H9 (cell line): ENCODE results near the gene SNX11. TPM values are rescaled to one million over a fixed set of nuclear protein-coding genes. Genes with fewer than 3 reads are reported as not detected.
A peak's percentile ranks its signal among the peaks of the same experiment; 100 is the strongest.

ENCODE experiments used
- DNase-seq: peaks from one replicate; pipeline ENCODE4 v3.0.0-alpha.2; 2017
- H2AFZ ChIP-seq: one replicate; pipeline ENCODE4 v1.6.1; 2013; ENCODE audit warnings: mild to moderate bottlenecking, low read length, control low read depth, moderate library complexity
- H2AK5ac ChIP-seq: 2 replicates; pipeline ENCODE4 v1.6.1; 2013; ENCODE audit warnings: low read length, control low read depth, mixed read lengths; ENCODE audit not compliant: insufficient read length
- H2BK120ac ChIP-seq: one replicate; pipeline ENCODE4 v1.6.1; 2013; ENCODE audit warnings: low read depth, mild to moderate bottlenecking, low read length, control low read depth, inconsistent platforms; ENCODE audit not compliant: poor library complexity, severe bottlenecking
- H2BK12ac ChIP-seq: 2 replicates; pipeline ENCODE4 v1.6.1; 2013; ENCODE audit warnings: low read length, control low read depth, mixed read lengths, low read depth; ENCODE audit not compliant: insufficient read length
- H2BK15ac ChIP-seq: 2 replicates; pipeline ENCODE4 v1.6.1; 2013; ENCODE audit warnings: low read depth, low read length, control low read depth
- H2BK20ac ChIP-seq: one replicate; pipeline ENCODE4 v1.6.1; 2013; ENCODE audit warnings: low read depth, mild to moderate bottlenecking, low read length, control low read depth, inconsistent platforms; ENCODE audit not compliant: poor library complexity, severe bottlenecking
- H2BK5ac ChIP-seq: 2 replicates; pipeline ENCODE4 v1.6.1; 2013; ENCODE audit warnings: low read length, control low read depth, mixed read lengths; ENCODE audit not compliant: insufficient read length
- H3K14ac ChIP-seq: 2 replicates; pipeline ENCODE4 v1.6.1; 2013; ENCODE audit warnings: low read length, control low read depth; ENCODE audit not compliant: insufficient read depth
- H3K18ac ChIP-seq: 2 replicates; pipeline ENCODE4 v1.6.1; 2013; ENCODE audit warnings: low read depth, mild to moderate bottlenecking, mixed read lengths, low read length, control low read depth; ENCODE audit not compliant: insufficient read length
- H3K23ac ChIP-seq: 2 replicates; pipeline ENCODE4 v1.6.1; 2013; ENCODE audit warnings: low read length, control low read depth, mixed read lengths, low read depth; ENCODE audit not compliant: insufficient read length
- H3K23me2 ChIP-seq: 2 replicates; pipeline ENCODE4 v1.6.1; 2013; ENCODE audit warnings: low read depth, mild to moderate bottlenecking, mixed read lengths, low read length, control low read depth; ENCODE audit not compliant: insufficient read length, poor library complexity, severe bottlenecking
- H3K27ac ChIP-seq: 2 replicates; pipeline ENCODE4 v1.5.1; 2013; ENCODE audit warnings: low read length, control low read depth, mixed read lengths, low read depth; ENCODE audit not compliant: insufficient read length
- H3K27me3 ChIP-seq: 2 replicates; pipeline ENCODE4 v1.6.1; 2013; ENCODE audit warnings: low read length, control low read depth, inconsistent platforms; ENCODE audit not compliant: insufficient read depth
- H3K4ac ChIP-seq: 2 replicates; pipeline ENCODE4 v1.6.1; 2013; ENCODE audit warnings: low read depth, mild to moderate bottlenecking, control low read depth, inconsistent platforms, low read length, moderate library complexity
- H3K4me1 ChIP-seq: 2 replicates; pipeline ENCODE4 v1.6.1; 2013; ENCODE audit warnings: low read length, control low read depth, inconsistent platforms; ENCODE audit not compliant: insufficient read depth
- H3K4me2 ChIP-seq: 2 replicates; pipeline ENCODE4 v1.6.1; 2013; ENCODE audit warnings: low read length, control low read depth, mixed read lengths; ENCODE audit not compliant: insufficient read length, insufficient read depth
- H3K56ac ChIP-seq: 2 replicates; pipeline ENCODE4 v1.6.1; 2013; ENCODE audit warnings: low read depth, mild to moderate bottlenecking, mixed read lengths, low read length, control low read depth; ENCODE audit not compliant: insufficient read length
- H3K79me1 ChIP-seq: 2 replicates; pipeline ENCODE4 v1.6.1; 2013; ENCODE audit warnings: low read depth, mild to moderate bottlenecking, moderate library complexity, low read length, control low read depth, inconsistent platforms; ENCODE audit not compliant: insufficient read depth, poor library complexity, severe bottlenecking
- H3K79me2 ChIP-seq: 2 replicates; pipeline ENCODE4 v1.6.1; 2013; ENCODE audit warnings: low read length, control low read depth, inconsistent platforms; ENCODE audit not compliant: insufficient read depth
- H3K9ac ChIP-seq: 2 replicates; pipeline ENCODE4 v1.6.1; 2013; ENCODE audit warnings: low read length, control low read depth, mixed read lengths; ENCODE audit not compliant: insufficient read length; ENCODE audit errors: extremely low read depth
- H3K9me3 ChIP-seq: one replicate; pipeline ENCODE4 v1.6.1; 2013; ENCODE audit warnings: low read depth, low read length, inconsistent platforms; ENCODE audit not compliant: control insufficient read depth
- H3T11ph ChIP-seq: one replicate; pipeline ENCODE4 v1.6.1; 2013; ENCODE audit warnings: mild to moderate bottlenecking, low read length, control low read depth, inconsistent platforms
- H4K20me1 ChIP-seq: one replicate; pipeline ENCODE4 v1.6.1; 2013; ENCODE audit not compliant: control insufficient read depth, insufficient read length, insufficient read depth
- H4K5ac ChIP-seq: 2 replicates; pipeline ENCODE4 v1.6.1; 2013; ENCODE audit warnings: low read depth, mild to moderate bottlenecking, mixed read lengths, low read length, control low read depth; ENCODE audit not compliant: insufficient read length
- H4K8ac ChIP-seq: replicated peaks from 2 replicates; pipeline ENCODE4 v1.6.1; 2013; ENCODE audit warnings: low read length, control low read depth, mixed read lengths, low read depth; ENCODE audit not compliant: insufficient read length
- H4K91ac ChIP-seq: 2 replicates; pipeline ENCODE4 v1.6.1; 2013; ENCODE audit warnings: low read depth, mild to moderate bottlenecking, moderate library complexity, mixed read lengths, low read length, control low read depth; ENCODE audit not compliant: insufficient read length
- H3K27ac Mint-ChIP-seq, 3 experiments: 2 replicates in 2 of 3; 3 replicates in 1 of 3; pipeline ENCODE4 v1.8.0; 2020 to 2021; ENCODE audit warnings: mixed read lengths in 3 of 3, mild to moderate bottlenecking in 1 of 3, moderate library complexity in 1 of 3
- H3K27me3 Mint-ChIP-seq: 2 replicates; pipeline ENCODE4 v1.8.0; 2021; ENCODE audit warnings: low read depth, mild to moderate bottlenecking, moderate library complexity, mixed read lengths
- H3K36me3 Mint-ChIP-seq, 3 experiments: 2 replicates in 2 of 3; 3 replicates in 1 of 3; pipeline ENCODE4 v1.8.0; 2020 to 2021; ENCODE audit warnings: low read depth in 3 of 3, mixed read lengths in 3 of 3; ENCODE audit not compliant: insufficient read depth in 1 of 3
- H3K4me1 Mint-ChIP-seq, 2 experiments: 2 replicates each; pipeline ENCODE4 v1.8.0; 2020; ENCODE audit warnings: mixed read lengths in 2 of 2
- H3K4me3 Mint-ChIP-seq, 2 experiments: 2 replicates in 1 of 2; 3 replicates in 1 of 2; pipeline ENCODE4 v1.8.0; 2020 to 2021; ENCODE audit warnings: mild to moderate bottlenecking in 2 of 2, mixed read lengths in 2 of 2, moderate library complexity in 1 of 2
- H3K9me3 Mint-ChIP-seq, 2 experiments: 2 replicates in 1 of 2; 3 replicates in 1 of 2; pipeline ENCODE4 v1.8.0; 2020; ENCODE audit warnings: mild to moderate bottlenecking in 2 of 2, mixed read lengths in 2 of 2, moderate library complexity in 1 of 2
- WGBS: extraction: QIAGEN DNeasy Blood & Tissue Kit; methylation state at CpG from one replicate; pipeline ENCODE4 v1.1.7; 2013; ENCODE audit warnings: missing lambda C conversion rate, low lambda C conversion rate, mixed read lengths; ENCODE audit not compliant: insufficient read length; ENCODE audit errors: extremely low coverage; 5-methylcytosine and 5-hydroxymethylcytosine counted together
- total RNA-seq: library from RNA; stranded (reverse); gene quantifications from 2 replicates; pipeline ENCODE4 v1.2.1, GENCODE V29; 2021
- TF ChIP-seq, protein P1 (sequence below): fragments of 200-600 bp; sonication (generic); conservative IDR thresholded peaks from 3 replicates; pipeline ENCODE4 v1.8.0; 2021; ENCODE audit warnings: antibody characterized with exemption, mild to moderate bottlenecking

Gene SNX11
- total RNA-seq, 1 experiment from 2014 or later = 20.0 TPM

DNA sequence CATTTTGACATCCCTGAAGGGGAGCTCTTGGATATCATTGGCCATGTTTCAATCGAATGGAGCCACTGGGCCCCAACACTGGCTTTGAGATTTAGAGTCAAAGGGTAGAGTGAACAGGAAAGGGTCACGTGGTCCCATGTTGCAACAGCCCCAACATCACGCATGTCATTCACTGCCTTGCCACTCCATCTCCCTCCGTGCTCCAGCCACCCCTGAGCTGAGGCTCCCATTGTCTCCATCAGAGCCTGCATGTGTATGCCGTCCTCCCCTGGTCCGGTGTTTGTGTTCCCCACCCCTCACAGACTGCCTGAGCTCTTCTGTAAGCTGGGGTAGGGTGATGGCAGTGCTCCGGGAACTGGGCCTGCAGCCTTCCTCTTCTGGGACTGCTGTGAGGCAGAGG is 47.3 kb upstream of the SNX11 start:
- H3K56ac ChIP-seq = no peak overlapping the region
- no peak overlapping the region for H4K91ac ChIP-seq
- Mint-ChIP-seq H3K27me3 (no peaks in the 10 kb centered on the region; the same call in 1 of the 2 replicates), H3K4me3 (no peak overlapping the region; a peak in 1 of 5 replicates), H3K27ac (peak overlapping the region in 2 of 3 experiments; percentile 92 to 94; a peak in 6 of 7 replicates), H3K4me1 (peaks cover 27 to 41% of the 10 kb centered on the region in 2 experiments), H3K9me3 (no peaks in the 10 kb centered on the region; a peak in 1 of 5 replicates), H3K36me3 (peaks cover 64 to 91% (median 74%) of the 10 kb centered on the region in 3 experiments)
- no peak overlapping the region for H2BK5ac ChIP-seq
- no peak overlapping the region for H2BK20ac ChIP-seq
- no peak overlapping the region for H2AK5ac ChIP-seq
- H3K23ac ChIP-seq = no peak overlapping the region
- peaks cover 4% of the 10 kb centered on the region for H3K23me2 ChIP-seq
- no peak for DNase-seq
- H2BK15ac ChIP-seq = no peak overlapping the region
- no peaks in the 10 kb centered on the region for H3K27me3 ChIP-seq
- no peak overlapping the region for H3K4ac ChIP-seq
- no peak overlapping the region for H4K5ac ChIP-seq
- no peak overlapping the region for H3K18ac ChIP-seq
- no peak overlapping the region for H2BK120ac ChIP-seq
- H3K79me1 ChIP-seq = peaks cover 4% of the 10 kb centered on the region
- peaks cover 8% of the 10 kb centered on the region; the same call in 1 of the 2 replicates for H3K79me2 ChIP-seq
- no peak overlapping the region for H3K4me2 ChIP-seq
- no peaks in the 10 kb centered on the region for H3K9me3 ChIP-seq
- no peak overlapping the region for H3T11ph ChIP-seq
- no CpG with 5 or more reads among the region's 7 CpGs for whole genome bisulfite sequencing
- H4K20me1 ChIP-seq = no peaks in the 10 kb centered on the region
- no peak overlapping the region for H3K9ac ChIP-seq
- no peak overlapping the region for H2BK12ac ChIP-seq
- no peaks in the 10 kb centered on the region; the same call in 1 of the 2 replicates for H3K4me1 ChIP-seq
- no peak overlapping the region for H3K27ac ChIP-seq
- TF ChIP-seq, protein P1, sequence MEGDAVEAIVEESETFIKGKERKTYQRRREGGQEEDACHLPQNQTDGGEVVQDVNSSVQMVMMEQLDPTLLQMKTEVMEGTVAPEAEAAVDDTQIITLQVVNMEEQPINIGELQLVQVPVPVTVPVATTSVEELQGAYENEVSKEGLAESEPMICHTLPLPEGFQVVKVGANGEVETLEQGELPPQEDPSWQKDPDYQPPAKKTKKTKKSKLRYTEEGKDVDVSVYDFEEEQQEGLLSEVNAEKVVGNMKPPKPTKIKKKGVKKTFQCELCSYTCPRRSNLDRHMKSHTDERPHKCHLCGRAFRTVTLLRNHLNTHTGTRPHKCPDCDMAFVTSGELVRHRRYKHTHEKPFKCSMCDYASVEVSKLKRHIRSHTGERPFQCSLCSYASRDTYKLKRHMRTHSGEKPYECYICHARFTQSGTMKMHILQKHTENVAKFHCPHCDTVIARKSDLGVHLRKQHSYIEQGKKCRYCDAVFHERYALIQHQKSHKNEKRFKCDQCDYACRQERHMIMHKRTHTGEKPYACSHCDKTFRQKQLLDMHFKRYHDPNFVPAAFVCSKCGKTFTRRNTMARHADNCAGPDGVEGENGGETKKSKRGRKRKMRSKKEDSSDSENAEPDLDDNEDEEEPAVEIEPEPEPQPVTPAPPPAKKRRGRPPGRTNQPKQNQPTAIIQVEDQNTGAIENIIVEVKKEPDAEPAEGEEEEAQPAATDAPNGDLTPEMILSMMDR = no peak
- H3K14ac ChIP-seq = no peak overlapping the region
- H2AFZ ChIP-seq = no peak overlapping the region
- no peak overlapping the region for H4K8ac ChIP-seq
